K562 (cell line): ENCODE results near the gene PUS3. TPM values are rescaled to one million over a fixed set of nuclear protein-coding genes. Genes with fewer than 3 reads are reported as not detected.

Experiments
- BHLHE40 ChIP-seq: IDR thresholded peaks from 2 replicates; pipeline ENCODE4 v1.6.1; 2011; ENCODE audit warnings: low read length, improper control_type of control experiment
- CCAR2 ChIP-seq: fragments of 200-400 bp; formaldehyde crosslinking; IDR thresholded peaks from 2 replicates; pipeline ENCODE4 v1.6.1; 2017; ENCODE audit warnings: mild to moderate bottlenecking, low read depth, low read length
- CXXC5 ChIP-seq: fragments of 250-450 bp; sonication (Bioruptor Pico); IDR thresholded peaks from 2 replicates; pipeline ENCODE4 v1.8.0; 2022; ENCODE audit warnings: inconsistent platforms, mild to moderate bottlenecking, moderate library complexity
- ESRRA ChIP-seq: fragments of 450-650 bp; IDR thresholded peaks from 2 replicates; pipeline ENCODE4 v1.6.1; 2014; ENCODE audit warnings: low read depth, mild to moderate bottlenecking, moderate library complexity, borderline replicate concordance
- FIP1L1 ChIP-seq: fragments of 200-400 bp; formaldehyde crosslinking; IDR thresholded peaks from 2 replicates; pipeline ENCODE4 v1.6.1; 2018; ENCODE audit warnings: mild to moderate bottlenecking, low read depth, low read length; ENCODE audit not compliant: poor library complexity, severe bottlenecking
- FOSL1 ChIP-seq: fragments of 200-800 bp; sonication (Bioruptor generic); conservative IDR thresholded peaks from 2 replicates; pipeline ENCODE4 v1.6.1; 2016; ENCODE audit warnings: missing genetic modification characterization, missing compliant biosample characterization
- FOXJ2 ChIP-seq: fragments of 200-800 bp; sonication (Bioruptor generic); IDR thresholded peaks from 2 replicates; pipeline ENCODE4 v1.6.1; 2016; ENCODE audit warnings: missing genetic modification characterization, missing compliant biosample characterization
- GATAD2A ChIP-seq: fragments of 450-650 bp; IDR thresholded peaks from 2 replicates; pipeline ENCODE4 v1.6.1; 2017
- HMG20A ChIP-seq: fragments of 450-650 bp; formaldehyde crosslinking; conservative IDR thresholded peaks from 2 replicates; pipeline ENCODE4 v1.4.0; 2020; ENCODE audit warnings: mild to moderate bottlenecking, mixed read lengths
- MTA1 ChIP-seq: fragments of 450-650 bp; IDR thresholded peaks from 2 replicates; pipeline ENCODE4 v1.6.1; 2017; ENCODE audit warnings: borderline replicate concordance
- NCOA1 ChIP-seq: fragments of 450-650 bp; IDR thresholded peaks from 2 replicates; pipeline ENCODE4 v1.6.1; 2016; ENCODE audit warnings: low read depth
- NEUROD1 ChIP-seq: fragments of 150-350 bp; IDR thresholded peaks from 2 replicates; pipeline ENCODE4 v1.6.1; 2014; ENCODE audit warnings: borderline replicate concordance, low read length, low read depth; ENCODE audit not compliant: partially characterized antibody
- PHF21A ChIP-seq: fragments of 450-650 bp; IDR thresholded peaks from 2 replicates; pipeline ENCODE4 v1.6.1; 2017; ENCODE audit warnings: low read depth, borderline replicate concordance
- POLR2A ChIP-seq: fragments of 450-650 bp; conservative IDR thresholded peaks from 2 replicates; pipeline ENCODE4 v1.6.1; 2016
- PRMT5 ChIP-seq: sonication (generic); formaldehyde crosslinking; IDR thresholded peaks from 2 replicates; pipeline ENCODE4 v1.5.0; 2020; ENCODE audit warnings: missing genetic modification reagents
- PRPF4 ChIP-seq: fragments of 200-400 bp; formaldehyde crosslinking; IDR thresholded peaks from one replicate; pipeline ENCODE4 v1.6.1; 2017; ENCODE audit warnings: low read length, low read depth, mild to moderate bottlenecking; ENCODE audit not compliant: insufficient read depth, poor library complexity, severe bottlenecking
- RNF2 ChIP-seq: sonication (generic); IDR thresholded peaks from 2 replicates; pipeline ENCODE4 v1.6.1; 2016
- SAP30 ChIP-seq: fragments of 200-600 bp; sonication (generic); IDR thresholded peaks from 2 replicates; pipeline ENCODE4 v1.6.1; 2012; ENCODE audit warnings: borderline replicate concordance, low read depth, mild to moderate bottlenecking, moderate library complexity, low read length, control low read depth, inconsistent platforms; ENCODE audit not compliant: insufficient read depth, poor library complexity, severe bottlenecking
- U2AF2 ChIP-seq: fragments of 200-400 bp; formaldehyde crosslinking; optimal IDR thresholded peaks from 2 replicates; pipeline ENCODE3; 2017; ENCODE audit warnings: low read depth, mild to moderate bottlenecking, low read length
- ZHX1 ChIP-seq: fragments of 150-350 bp; conservative IDR thresholded peaks from 2 replicates; pipeline ENCODE4 v1.6.1; 2014; ENCODE audit warnings: low read length
- ZKSCAN3 ChIP-seq: fragments of 250-450 bp; sonication (Bioruptor Pico); IDR thresholded peaks from 2 replicates; pipeline ENCODE4 v1.4.0; 2020
- ZNF133 ChIP-seq: fragments of 250-450 bp; sonication (Bioruptor Pico); IDR thresholded peaks from 2 replicates; pipeline ENCODE4 v1.4.0; 2020; ENCODE audit warnings: mild to moderate bottlenecking
- ZNF140 ChIP-seq: fragments of 250-450 bp; sonication (Bioruptor Pico); IDR thresholded peaks from 2 replicates; pipeline ENCODE4 v1.8.0; 2021; ENCODE audit warnings: moderate library complexity, mild to moderate bottlenecking, inconsistent platforms
- ZNF282 ChIP-seq: sonication (generic); formaldehyde crosslinking; IDR thresholded peaks from 2 replicates; pipeline ENCODE4 v1.8.1; 2023; ENCODE audit warnings: missing genetic modification reagents
- ZNF655 ChIP-seq: fragments of 250-450 bp; sonication (Bioruptor Pico); IDR thresholded peaks from 2 replicates; pipeline ENCODE4 v1.5.0; 2021
- ZNF717 ChIP-seq: fragments of 250-450 bp; sonication (Bioruptor Pico); IDR thresholded peaks from 2 replicates; pipeline ENCODE4 v1.5.0; 2021
- ZNF766 ChIP-seq: fragments of 200-800 bp; sonication (Bioruptor generic); conservative IDR thresholded peaks from 2 replicates; pipeline ENCODE4 v1.6.1; 2016; ENCODE audit warnings: missing genetic modification characterization, missing compliant biosample characterization
- polyA plus RNA-seq, 8 experiments: library from polyadenylated mRNA; depleted of rRNA in 4 of 8; stranded (reverse) in 5 of 8; unstranded in 3 of 8; fragments of >200 nt; fragmentation: Nextera tagmentation in 2 of 8; fragmentation: Illumina TruSeq in 1 of 8; extraction: Ambion mirVana in 2 of 8; extraction: Trizol in 1 of 8; gene quantifications; 2 replicates each; pipeline versions ENCODE4 v1.2.1 to v1.2.3, GENCODE V29; 2011 to 2014; ENCODE audit warnings: inconsistent platforms in 1 of 8, missing spikeins in 1 of 8
- total RNA-seq, 7 experiments: library from RNA; depleted of rRNA in 6 of 7; stranded (reverse); fragments of >200 nt in 6 of 7; fragmentation: Illumina TruSeq in 2 of 7; extraction: Trizol in 2 of 7; gene quantifications; 2 replicates each; pipeline versions ENCODE4 v1.2.1 to v1.2.3, GENCODE V29; 2011 to 2021; ENCODE audit warnings: low replicate concordance in 1 of 7
- TF ChIP-seq, protein P1 (sequence below): sonication (generic); formaldehyde crosslinking; IDR thresholded peaks from 2 replicates; pipeline ENCODE4 v1.8.0; 2022; ENCODE audit warnings: mild to moderate bottlenecking, missing genetic modification reagents

Gene PUS3
- total and polyA plus RNA-seq, 9 of the 15 experiments (the other 6 are each of a cell fraction or from before 2014, with no cell fraction given) = 16.5 to 49.2 (median 35.9) TPM

GRCh38 chr11:125902927-125903710 lies at the start of gene PUS3 (continued):
- TF ChIP-seq PRMT5 (CRISPR knock-in tag) (no peak), U2AF2 (no peak), FOSL1 (tag) (no peak), CXXC5 (CRISPR knock-in tag) (peak; percentile 92), ZNF140 (CRISPR knock-in tag) (no peak), CCAR2 (no peak), NEUROD1 (no peak), GATAD2A (no peak), ZKSCAN3 (CRISPR knock-in tag) (no peak), NCOA1 (no peak), PRPF4 (no peak), POLR2A (peak; percentile 93), ESRRA (no peak), ZNF133 (no peak), ZNF766 (CRISPR knock-in tag) (peak; percentile 48; the same call in 1 of the 2 replicates), PHF21A (no peak), ZNF655 (CRISPR knock-in tag) (no peak), MTA1 (no peak), ZNF282 (CRISPR knock-in tag) (no peak), BHLHE40 (no peak), RNF2 (no peak), ZHX1 (no peak), FOXJ2 (tag) (no peak), SAP30 (no peak), FIP1L1 (no peak), ZNF717 (CRISPR knock-in tag) (no peak), HMG20A (CRISPR knock-in tag) (no peak)
- TF ChIP-seq, protein P1, sequence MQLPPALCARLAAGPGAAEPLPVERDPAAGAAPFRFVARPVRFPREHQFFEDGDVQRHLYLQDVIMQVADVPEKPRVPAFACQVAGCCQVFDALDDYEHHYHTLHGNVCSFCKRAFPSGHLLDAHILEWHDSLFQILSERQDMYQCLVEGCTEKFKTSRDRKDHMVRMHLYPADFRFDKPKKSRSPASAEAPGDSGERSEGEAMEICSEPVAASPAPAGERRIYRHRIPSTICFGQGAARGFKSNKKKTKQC (CRISPR knock-in tag) = no peak
